AG09309 (cell line): Measurements from ENCODE around the gene PHEX.

Source experiments
- DNase-seq: peaks from one replicate; pipeline ENCODE4 v3.0.0-alpha.2; 2010; ENCODE audit warnings: low read depth
- H3K4me3 ChIP-seq: 2 replicates; pipeline ENCODE4 v1.5.1; 2011; ENCODE audit warnings: mild to moderate bottlenecking, low read depth, low read length, moderate library complexity; ENCODE audit not compliant: control insufficient read depth
- CTCF ChIP-seq: IDR thresholded peaks from 2 replicates; pipeline ENCODE4 v1.5.1; 2011; ENCODE audit warnings: mild to moderate bottlenecking, low read depth, low read length, inconsistent platforms; ENCODE audit not compliant: insufficient read depth, control insufficient read depth; ENCODE audit errors: missing control alignments

PHEX gene

DNA sequence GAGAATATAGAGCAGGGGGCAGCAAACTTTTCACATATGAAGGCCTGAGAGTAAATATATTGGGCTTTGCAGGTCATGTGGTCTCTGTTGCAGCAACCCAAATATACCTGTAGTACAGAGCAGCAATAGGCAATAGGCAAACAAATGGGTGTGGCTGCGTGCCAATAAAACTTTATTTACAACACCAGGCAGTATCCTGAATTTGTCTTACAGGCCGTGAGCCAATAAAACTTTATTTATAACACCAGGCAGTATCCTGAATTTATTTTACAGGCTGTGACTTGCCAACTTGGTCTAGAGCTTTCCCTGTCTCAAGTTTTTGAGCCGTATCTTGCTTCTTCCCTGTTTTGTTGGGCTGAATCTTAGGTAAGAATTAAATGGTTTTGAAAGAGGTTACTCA is 118.2 kb downstream of the PHEX start:
- TF ChIP-seq CTCF: no peak
- H3K4me3 ChIP-seq: no peak overlapping the region
- no peak for DNase-seq

DNA sequence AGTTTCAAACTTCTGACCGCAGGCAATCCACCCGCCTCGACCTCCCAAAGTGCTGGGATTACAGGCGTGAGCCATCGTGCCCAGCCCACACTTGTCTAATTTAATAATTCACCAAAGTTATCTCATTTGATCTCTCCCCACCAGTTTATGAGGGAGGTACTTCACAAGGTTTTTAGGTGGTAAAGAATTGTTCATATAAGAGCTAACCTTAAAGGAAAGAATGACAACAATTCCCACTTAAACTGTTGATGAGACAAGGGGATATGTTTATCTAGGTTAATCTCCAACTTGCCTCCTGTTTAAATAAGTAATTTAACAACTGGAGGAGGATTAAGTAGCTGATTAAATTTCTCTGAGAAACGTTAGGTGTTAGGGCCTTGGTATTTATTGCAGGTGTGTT is 123.0 kb downstream of the PHEX start:
- TF ChIP-seq CTCF: no peak
- H3K4me3 ChIP-seq: no peak overlapping the region
- no peak for DNase-seq

- TF ChIP-seq CTCF: no peak
- no peak overlapping the region for H3K4me3 ChIP-seq
- DNase-seq: no peak
Measured at GRCh38 chrX:22159071-22159470, 126.9 kb downstream of the PHEX start.

GRCh38 chrX:22163326-22163725 is 131.2 kb downstream of the PHEX start:
- TF ChIP-seq CTCF: no peak
- H3K4me3 ChIP-seq: no peak overlapping the region
- DNase-seq: no peak

- no peak for DNase-seq
- no peak for TF ChIP-seq CTCF
- H3K4me3 ChIP-seq: no peak overlapping the region
Measured at GRCh38 chrX:22164770-22165388, 132.8 kb downstream of the PHEX start.

GRCh38 chrX:22165732-22166457 is 133.8 kb downstream of the PHEX start:
- no peak for DNase-seq
- H3K4me3 ChIP-seq: no peak overlapping the region
- TF ChIP-seq CTCF: no peak
